Calu3 (cell line): ENCODE results near the gene REPS2. TPM values are rescaled to one million over a fixed set of nuclear protein-coding genes. Genes with fewer than 3 reads are reported as not detected.

Experiments used
- BruUV-seq: library from RNA; stranded (reverse); fragments of 400-500 nt; replicated peaks from 2 replicates; lab custom pipeline; 2021; lab: Mats Ljungman, UMichigan
- CTCF ChIA-PET: fragments of 300-600 bp; sonication (Branson Sonifier 250); formaldehyde crosslinking; loops from one replicate; lab custom pipeline; 2022; ENCODE audit warnings: antibody characterized with exemption; lab: Charles Lee
- DNase-seq: peaks from one replicate; pipeline ENCODE4 v3.0.0; 2022
- H3K27ac Mint-ChIP-seq: one replicate; pipeline ENCODE4 v1.8.0; 2022; ENCODE audit warnings: mixed read lengths; ENCODE audit not compliant: unreplicated experiment
- H3K27me3 Mint-ChIP-seq: one replicate; pipeline ENCODE4 v1.8.0; 2022; ENCODE audit warnings: mixed read lengths; ENCODE audit not compliant: unreplicated experiment
- H3K36me3 Mint-ChIP-seq: one replicate; pipeline ENCODE4 v1.8.0; 2022; ENCODE audit warnings: mild to moderate bottlenecking, moderate library complexity, mixed read lengths; ENCODE audit not compliant: insufficient read depth, unreplicated experiment
- H3K4me1 Mint-ChIP-seq: one replicate; pipeline ENCODE4 v1.8.0; 2022; ENCODE audit warnings: mild to moderate bottlenecking, low read depth, mixed read lengths; ENCODE audit not compliant: unreplicated experiment
- H3K4me3 Mint-ChIP-seq: one replicate; pipeline ENCODE4 v1.8.0; 2022; ENCODE audit warnings: mild to moderate bottlenecking, low read depth, moderate library complexity, mixed read lengths; ENCODE audit not compliant: unreplicated experiment
- H3K9me3 Mint-ChIP-seq: one replicate; pipeline ENCODE4 v1.8.0; 2022; ENCODE audit warnings: low read depth, mixed read lengths; ENCODE audit not compliant: unreplicated experiment
- CTCF ChIP-seq: fragments of 200-600 bp; IDR thresholded peaks from one replicate; pipeline ENCODE4 v1.8.0; 2022; ENCODE audit warnings: antibody characterized with exemption; ENCODE audit not compliant: unreplicated experiment
- intact Hi-C: fragments of 100-400 bp; cut with micrococcal nuclease; formaldehyde crosslinking; loops from one replicate; pipeline ENCODE4 v1.10.0; 2022; ENCODE audit not compliant: unreplicated experiment
- total RNA-seq: library from RNA; stranded (reverse); gene quantifications from 2 replicates; pipeline ENCODE4 v1.2.3, GENCODE V29; 2022

The REPS2 gene
- total RNA-seq, 1 experiment from 2014 or later: 14.5 TPM

- no peaks in the 10 kb centered on the region for H3K27me3 Mint-ChIP-seq
- H3K4me3 Mint-ChIP-seq: no peak overlapping the region
- no TSS peak for BruUV-seq
- no peak for DNase-seq
- no peak for TF ChIP-seq CTCF
- no peaks in the 10 kb centered on the region for H3K9me3 Mint-ChIP-seq
- no peak overlapping the region for H3K27ac Mint-ChIP-seq
- intact Hi-C loops: no loop called here
- H3K36me3 Mint-ChIP-seq: no peaks in the 10 kb centered on the region
- no peaks in the 10 kb centered on the region for H3K4me1 Mint-ChIP-seq
- CTCF ChIA-PET: interaction anchor here (0.8 kb wide), 1 partner anchor 114 kb away, joined by 3 read pairs; no protein-coding TSS in a partner anchor
Observed at GRCh38 chrX:16997313-16997712, 50.9 kb downstream of the REPS2 start.

GRCh38 chrX:16999275-16999674, 52.8 kb downstream of the REPS2 start:
- no TSS peak for BruUV-seq
- intact Hi-C loops: no loop called here
- Mint-ChIP-seq H3K4me1 (peaks cover 11% of the 10 kb centered on the region), H3K36me3 (no peaks in the 10 kb centered on the region), H3K27me3 (no peaks in the 10 kb centered on the region), H3K27ac (no peak overlapping the region), H3K9me3 (no peaks in the 10 kb centered on the region), H3K4me3 (no peak overlapping the region)
- CTCF ChIA-PET: interaction anchor here (0.6 kb wide), 1 partner anchor 158 kb away, joined by 3 read pairs; no protein-coding TSS in a partner anchor
- no peak for TF ChIP-seq CTCF
- no peak for DNase-seq

GRCh38 chrX:17000751-17001150, 54.3 kb downstream of the REPS2 start:
- Mint-ChIP-seq H3K4me1 (peaks cover 11% of the 10 kb centered on the region), H3K4me3 (no peak overlapping the region), H3K9me3 (no peaks in the 10 kb centered on the region), H3K27me3 (no peaks in the 10 kb centered on the region), H3K36me3 (no peaks in the 10 kb centered on the region), H3K27ac (no peak overlapping the region)
- CTCF ChIA-PET: no interaction called here
- TF ChIP-seq CTCF: no peak
- no peak for DNase-seq
- no TSS peak for BruUV-seq
- intact Hi-C loops: no loop called here

GRCh38 chrX:17005712-17006368, 59.4 kb downstream of the REPS2 start:
- intact Hi-C loops: no loop called here
- DNase-seq: no peak
- H3K36me3 Mint-ChIP-seq: no peaks in the 10 kb centered on the region
- H3K27me3 Mint-ChIP-seq: no peaks in the 10 kb centered on the region
- H3K9me3 Mint-ChIP-seq: no peaks in the 10 kb centered on the region
- no peak overlapping the region for H3K27ac Mint-ChIP-seq
- no peak overlapping the region for H3K4me3 Mint-ChIP-seq
- peaks cover 35% of the 10 kb centered on the region for H3K4me1 Mint-ChIP-seq
- TF ChIP-seq CTCF: no peak
- CTCF ChIA-PET: interaction anchor here (0.7 kb wide), 1 partner anchor 12 kb away, joined by 3 read pairs; no protein-coding TSS in a partner anchor
- no TSS peak for BruUV-seq
